Frontal cortex (tissue), 4 donors: ENCODE data around the gene LCA5L. TPM values are rescaled to one million over a fixed set of nuclear protein-coding genes. Genes with fewer than 3 reads are reported as not detected.
"Not testable (repeated sequence)": the region's sequence is repeated elsewhere in the genome, so short reads cannot be mapped to it uniquely, and the experiment has no call there.

Experiments
- DNase-seq, 2 donors: peaks; one replicate each; pipeline ENCODE4 v3.0.0; 2012; ENCODE audit warnings: low spot score in 2 of 2
- FAIRE-seq: peaks from 2 replicates; lab custom pipeline; 2012; peaks lifted over from hg19 to GRCh38; lab: Jason Lieb, UNC
- total RNA-seq: library from RNA; depleted of rRNA; stranded (reverse); fragments of >200 nt; gene quantifications from one replicate; pipeline ENCODE4 v1.2.3, GENCODE V29; 2014
- donor health status: control.
- donor health status: control.
- donor health status: control.

The LCA5L gene
- total RNA-seq, 1 donor from 2014 or later, result under 0.01 TPM

- DNase-seq (no peak), FAIRE-seq (no peak)
These were observed 6.8 kb upstream of the LCA5L start for GRCh38 chr21:39452207-39452969.

- no peak for DNase-seq
- FAIRE-seq, result no peak
These were observed 6.0 kb upstream of the LCA5L start, which contains the start of gene SH3BGR for GRCh38 chr21:39451332-39452206. TSS of gene SH3BGR (plus strand) at chr21:39451970. CDS start at chr21:39452097, 127 bp downstream.

GRCh38 chr21:39447264-39447663 lies 1.7 kb upstream of the LCA5L start:
- FAIRE-seq (no peak), DNase-seq (no peak)

GRCh38 chr21:39444421-39445180 lies 977 bp downstream of the LCA5L start:
- FAIRE-seq, result no peak
- no peak for DNase-seq

- FAIRE-seq, result no peak
These were observed 3.8 kb downstream of the LCA5L start for GRCh38 chr21:39441502-39442475.

GRCh38 chr21:39439232-39439631 lies 6.3 kb downstream of the LCA5L start:
- FAIRE-seq (no peak), DNase-seq (no peak)

More at GRCh38 chr21:39441502-39442475, 3.8 kb downstream of the LCA5L start:
- no peak for DNase-seq

- no peak for FAIRE-seq
- DNase-seq, result no peak
These were observed 10.6 kb downstream of the LCA5L start for GRCh38 chr21:39434950-39435349.

- FAIRE-seq, result no peak
- DNase-seq, result no peak
These were observed 14.6 kb downstream of the LCA5L start for GRCh38 chr21:39430954-39431353.

GRCh38 chr21:39430457-39430856 lies 15.1 kb downstream of the LCA5L start:
- no peak for DNase-seq
- FAIRE-seq, result no peak

GRCh38 chr21:39430016-39430415 lies 15.6 kb downstream of the LCA5L start:
- FAIRE-seq, result no peak

GRCh38 chr21:39429445-39429844 lies 16.1 kb downstream of the LCA5L start:
- DNase-seq, result no peak
- FAIRE-seq, result no peak

More at GRCh38 chr21:39430016-39430415, 15.6 kb downstream of the LCA5L start:
- DNase-seq, result no peak

GRCh38 chr21:39422527-39423241 lies 22.9 kb downstream of the LCA5L start:
- DNase-seq (no peak), FAIRE-seq (no peak)

- DNase-seq, FAIRE-seq: not testable (repeated sequence)
These were observed 26.4 kb downstream of the LCA5L start for GRCh38 chr21:39419204-39419603.

GRCh38 chr21:39406065-39406464 lies 39.5 kb downstream of the LCA5L start:
- DNase-seq, result no peak
- no peak for FAIRE-seq

- DNase-seq (no peak), FAIRE-seq (no peak)
These were observed 45.4 kb downstream of the LCA5L start for GRCh38 chr21:39400173-39400572.

- FAIRE-seq (no peak), DNase-seq (no peak)
These were observed 47.8 kb downstream of the LCA5L start for GRCh38 chr21:39397646-39398385.

- FAIRE-seq (no peak), DNase-seq (no peak)
These were observed 52.6 kb downstream of the LCA5L start for GRCh38 chr21:39392981-39393380.
